Panc1 (cell line): ENCODE results near the gene ANGPTL4. TPM values are rescaled to one million over a fixed set of nuclear protein-coding genes. Genes with fewer than 3 reads are reported as not detected.

ENCODE experiments used
- ATAC-seq: fragments of 200-7000 bp; cut with Tn5 transposase; 2 replicates; pipeline ENCODE4 v1.9.1; 2020; ENCODE audit warnings: mild to moderate bottlenecking, moderate library complexity
- BruUV-seq: library from RNA; stranded (reverse); fragments of 400-500 nt; replicated peaks from 2 replicates; lab custom pipeline; 2021; lab: Mats Ljungman, UMichigan
- CTCF ChIA-PET: fragments of 300-600 bp; sonication (Branson Sonifier 250); formaldehyde crosslinking; loops from one replicate; lab custom pipeline; 2022; ENCODE audit warnings: antibody characterized with exemption; lab: Charles Lee
- POLR2A ChIA-PET: fragments of 300-600 bp; sonication (Branson Sonifier 250); formaldehyde crosslinking; loops from one replicate; lab custom pipeline; 2022; ENCODE audit warnings: antibody characterized with exemption; lab: Charles Lee
- DNase-seq: peaks from one replicate; pipeline ENCODE4 v3.0.0-alpha.2; 2010; ENCODE audit warnings: low read depth, low spot score
- H3K27ac ChIP-seq: 2 replicates; pipeline ENCODE4 v1.5.1; 2011; ENCODE audit warnings: mild to moderate bottlenecking, low read length, inconsistent platforms
- H3K27me3 ChIP-seq: fragments of 200-500 bp; sonication (Bioruptor generic); 2 replicates; pipeline ENCODE4 v1.6.0; 2014; ENCODE audit warnings: low read length, inconsistent platforms; ENCODE audit not compliant: control insufficient read depth, insufficient read depth
- H3K36me3 ChIP-seq: fragments of 200-500 bp; sonication (Bioruptor generic); 2 replicates; pipeline ENCODE4 v1.5.1; 2014; ENCODE audit warnings: inconsistent platforms, mild to moderate bottlenecking, low read length, moderate library complexity; ENCODE audit not compliant: control insufficient read depth, insufficient read depth
- H3K4me1 ChIP-seq: 2 replicates; pipeline ENCODE4 v1.5.1; 2011; ENCODE audit warnings: inconsistent platforms, mild to moderate bottlenecking, low read length, moderate library complexity; ENCODE audit not compliant: control insufficient read depth, insufficient read depth
- H3K4me3 ChIP-seq, 2 experiments: 2 replicates each; pipeline ENCODE4 v1.5.1; 2011 to 2012; ENCODE audit warnings: low read depth in 2 of 2, low read length in 2 of 2, mild to moderate bottlenecking in 2 of 2, inconsistent platforms in 1 of 2, moderate library complexity in 1 of 2
- H3K9me3 ChIP-seq: fragments of 200-500 bp; sonication (Bioruptor generic); 2 replicates; pipeline ENCODE4 v1.5.1; 2014; ENCODE audit warnings: low read depth, mild to moderate bottlenecking, inconsistent platforms, low read length, moderate library complexity; ENCODE audit not compliant: control insufficient read depth, insufficient read depth
- POLR2AphosphoS5 ChIP-seq: IDR thresholded peaks from 2 replicates; pipeline ENCODE4 v1.6.1; 2012; ENCODE audit warnings: mild to moderate bottlenecking, low read depth, low read length, moderate library complexity
- SIN3A ChIP-seq: IDR thresholded peaks from 2 replicates; pipeline ENCODE4 v1.6.1; 2012; ENCODE audit warnings: low read depth, mild to moderate bottlenecking, low read length, moderate library complexity, borderline replicate concordance; ENCODE audit not compliant: insufficient read depth
- TCF7L2 ChIP-seq: IDR thresholded peaks from 2 replicates; pipeline ENCODE4 v1.6.1; 2011; ENCODE audit warnings: mild to moderate bottlenecking, low read depth, low read length, inconsistent platforms
- in situ Hi-C: cut with HindIII; loops from 2 replicates; pipeline ENCODE4 v1.10.0; 2016; ENCODE audit warnings: low sequenced_read_pairs, low pct_unique_long_range_greater_than_20kb
- intact Hi-C: fragments of 100-400 bp; cut with micrococcal nuclease; formaldehyde crosslinking; loops from one replicate; pipeline ENCODE4 v1.10.0; 2022; ENCODE audit not compliant: unreplicated experiment
- total RNA-seq: library from RNA; stranded (reverse); gene quantifications from one replicate; pipeline ENCODE4 v1.2.1, GENCODE V29; 2021; ENCODE audit not compliant: unreplicated experiment
- TF ChIP-seq, protein P1 (sequence below), 2 experiments: IDR thresholded peaks; 2 replicates each; pipeline ENCODE4 v1.6.1; 2011 to 2012; ENCODE audit warnings: low read depth in 2 of 2, control low read depth in 1 of 2, low read length in 1 of 2, mild to moderate bottlenecking in 1 of 2, moderate library complexity in 1 of 2; ENCODE audit not compliant: insufficient read depth in 1 of 2
- TF ChIP-seq, protein P2 (sequence below): fragments of 450-650 bp; IDR thresholded peaks from 2 replicates; pipeline ENCODE4 v1.5.1; 2017; ENCODE audit warnings: mild to moderate bottlenecking

Gene ANGPTL4
- total RNA-seq, 1 experiment from 2014 or later, result 46.6 TPM

DNA sequence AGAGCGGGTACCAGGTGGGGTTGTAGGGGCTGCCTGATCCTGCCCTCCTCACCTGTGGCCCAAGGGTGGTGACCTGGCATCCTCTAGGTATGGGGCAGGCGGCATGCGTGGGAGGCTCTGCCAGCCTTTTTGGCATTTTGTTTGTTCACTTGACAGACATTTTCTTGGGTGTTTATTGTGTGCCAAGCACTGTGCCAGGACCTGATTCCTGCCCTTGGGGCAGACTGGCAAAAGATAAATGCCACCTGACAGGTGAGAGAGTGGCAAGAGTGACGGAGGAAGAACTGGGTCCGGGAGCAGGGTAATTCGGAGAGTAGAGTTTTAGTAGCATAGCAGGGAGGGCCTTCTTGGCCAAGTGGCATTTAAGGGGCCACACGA is 32.2 kb downstream of the ANGPTL4 start:
- Histone ChIP-seq H3K27me3 (no peaks in the 10 kb centered on the region), H3K9me3 (no peaks in the 10 kb centered on the region), H3K36me3 (no peaks in the 10 kb centered on the region), H3K4me3 (no peak overlapping the region), H3K27ac (peak overlapping the region; percentile 69; the same call in 1 of the 2 replicates), H3K4me1 (peaks cover 67% of the 10 kb centered on the region)
- no peak for ATAC-seq
- intact Hi-C loops (loop anchor here (1.0 kb wide), 1 partner anchor 42 kb away; no protein-coding TSS in a partner anchor), in situ Hi-C loops (no loop called here)
- DNase-seq, result no peak
- POLR2A ChIA-PET, result interaction anchor here (0.6 kb wide), 1 partner anchor 60 kb away, joined by 15 read pairs; no protein-coding TSS in a partner anchor
- TF ChIP-seq, protein P1, sequence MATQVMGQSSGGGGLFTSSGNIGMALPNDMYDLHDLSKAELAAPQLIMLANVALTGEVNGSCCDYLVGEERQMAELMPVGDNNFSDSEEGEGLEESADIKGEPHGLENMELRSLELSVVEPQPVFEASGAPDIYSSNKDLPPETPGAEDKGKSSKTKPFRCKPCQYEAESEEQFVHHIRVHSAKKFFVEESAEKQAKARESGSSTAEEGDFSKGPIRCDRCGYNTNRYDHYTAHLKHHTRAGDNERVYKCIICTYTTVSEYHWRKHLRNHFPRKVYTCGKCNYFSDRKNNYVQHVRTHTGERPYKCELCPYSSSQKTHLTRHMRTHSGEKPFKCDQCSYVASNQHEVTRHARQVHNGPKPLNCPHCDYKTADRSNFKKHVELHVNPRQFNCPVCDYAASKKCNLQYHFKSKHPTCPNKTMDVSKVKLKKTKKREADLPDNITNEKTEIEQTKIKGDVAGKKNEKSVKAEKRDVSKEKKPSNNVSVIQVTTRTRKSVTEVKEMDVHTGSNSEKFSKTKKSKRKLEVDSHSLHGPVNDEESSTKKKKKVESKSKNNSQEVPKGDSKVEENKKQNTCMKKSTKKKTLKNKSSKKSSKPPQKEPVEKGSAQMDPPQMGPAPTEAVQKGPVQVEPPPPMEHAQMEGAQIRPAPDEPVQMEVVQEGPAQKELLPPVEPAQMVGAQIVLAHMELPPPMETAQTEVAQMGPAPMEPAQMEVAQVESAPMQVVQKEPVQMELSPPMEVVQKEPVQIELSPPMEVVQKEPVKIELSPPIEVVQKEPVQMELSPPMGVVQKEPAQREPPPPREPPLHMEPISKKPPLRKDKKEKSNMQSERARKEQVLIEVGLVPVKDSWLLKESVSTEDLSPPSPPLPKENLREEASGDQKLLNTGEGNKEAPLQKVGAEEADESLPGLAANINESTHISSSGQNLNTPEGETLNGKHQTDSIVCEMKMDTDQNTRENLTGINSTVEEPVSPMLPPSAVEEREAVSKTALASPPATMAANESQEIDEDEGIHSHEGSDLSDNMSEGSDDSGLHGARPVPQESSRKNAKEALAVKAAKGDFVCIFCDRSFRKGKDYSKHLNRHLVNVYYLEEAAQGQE (IDR thresholded peaks at IDR 0.05; ENCODE audit: insufficient read depth in 1 of 2, low read depth in 2 of 2, low read length in 1 of 2), result no peak
- TF ChIP-seq, protein P2, sequence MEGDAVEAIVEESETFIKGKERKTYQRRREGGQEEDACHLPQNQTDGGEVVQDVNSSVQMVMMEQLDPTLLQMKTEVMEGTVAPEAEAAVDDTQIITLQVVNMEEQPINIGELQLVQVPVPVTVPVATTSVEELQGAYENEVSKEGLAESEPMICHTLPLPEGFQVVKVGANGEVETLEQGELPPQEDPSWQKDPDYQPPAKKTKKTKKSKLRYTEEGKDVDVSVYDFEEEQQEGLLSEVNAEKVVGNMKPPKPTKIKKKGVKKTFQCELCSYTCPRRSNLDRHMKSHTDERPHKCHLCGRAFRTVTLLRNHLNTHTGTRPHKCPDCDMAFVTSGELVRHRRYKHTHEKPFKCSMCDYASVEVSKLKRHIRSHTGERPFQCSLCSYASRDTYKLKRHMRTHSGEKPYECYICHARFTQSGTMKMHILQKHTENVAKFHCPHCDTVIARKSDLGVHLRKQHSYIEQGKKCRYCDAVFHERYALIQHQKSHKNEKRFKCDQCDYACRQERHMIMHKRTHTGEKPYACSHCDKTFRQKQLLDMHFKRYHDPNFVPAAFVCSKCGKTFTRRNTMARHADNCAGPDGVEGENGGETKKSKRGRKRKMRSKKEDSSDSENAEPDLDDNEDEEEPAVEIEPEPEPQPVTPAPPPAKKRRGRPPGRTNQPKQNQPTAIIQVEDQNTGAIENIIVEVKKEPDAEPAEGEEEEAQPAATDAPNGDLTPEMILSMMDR, result no peak
- TF ChIP-seq POLR2AphosphoS5, result no peak
- no peak for TF ChIP-seq TCF7L2
- TF ChIP-seq SIN3A, result no peak
- BruUV-seq, result no TSS peak
- CTCF ChIA-PET, result no interaction called here

DNA sequence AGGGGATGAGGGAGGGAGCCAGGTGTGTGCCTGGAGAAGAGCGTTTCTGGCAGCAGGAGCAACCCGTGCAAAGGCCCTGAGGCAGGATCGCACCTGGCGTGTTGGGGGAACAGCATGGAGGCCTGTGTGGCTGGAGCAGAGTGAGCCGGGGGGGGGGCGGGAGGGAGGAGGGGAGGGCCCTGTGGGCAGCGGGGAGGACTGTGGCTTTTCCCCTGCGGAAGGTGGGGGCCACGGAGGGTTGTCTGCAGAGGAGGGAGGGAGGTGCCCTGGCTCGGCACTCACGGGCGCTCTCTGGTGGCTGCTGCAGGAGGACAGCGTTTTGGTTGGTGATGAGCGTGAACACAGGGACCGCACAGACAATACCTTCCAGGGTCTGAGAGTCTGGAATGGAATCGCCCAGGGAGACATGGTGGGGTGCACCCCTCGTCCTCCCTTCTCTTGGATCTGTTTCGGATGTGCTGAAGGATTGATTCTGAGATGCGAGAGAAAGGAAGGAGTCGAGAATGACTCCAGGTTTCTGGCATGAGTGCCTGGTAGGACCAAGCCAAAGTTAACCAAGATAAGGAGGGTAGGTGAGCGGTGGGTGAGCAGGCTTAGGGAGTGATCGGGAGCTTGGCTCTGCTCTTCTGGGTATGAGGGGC is 32.7 kb downstream of the ANGPTL4 start:
- BruUV-seq, result TSS peak; percentile 16
- Histone ChIP-seq H3K4me1 (peaks cover 62% of the 10 kb centered on the region), H3K36me3 (no peaks in the 10 kb centered on the region), H3K27me3 (no peaks in the 10 kb centered on the region), H3K9me3 (no peaks in the 10 kb centered on the region), H3K27ac (peak overlapping the region; percentile 75), H3K4me3 (no peak overlapping the region)
- peak; percentile 18 for DNase-seq
- ChIA-PET CTCF (no interaction called here), POLR2A (interaction anchor here (0.6 kb wide), 1 partner anchor 59 kb away, joined by 15 read pairs; no protein-coding TSS in a partner anchor)
- ATAC-seq, result peak; percentile 63
- in situ Hi-C loops, result no loop called here
- intact Hi-C loops, result loop anchor here (1.0 kb wide), 1 partner anchor 42 kb away; no protein-coding TSS in a partner anchor
- TF ChIP-seq TCF7L2, result no peak
- TF ChIP-seq, protein P2, result peak; percentile 85; the same call in 1 of the 2 replicates
- TF ChIP-seq, protein P1 (IDR thresholded peaks at IDR 0.05; ENCODE audit: insufficient read depth in 1 of 2, low read depth in 2 of 2, low read length in 1 of 2), result no peak
